Measurements from ENCODE around the gene GAB1. TPM values are rescaled to one million over a fixed set of nuclear protein-coding genes. Genes with fewer than 3 reads are reported as not detected.
A peak's percentile ranks its signal among the peaks of the same experiment; 100 is the strongest.

GAB1 gene
- polyA plus RNA-seq, 2 donors, result 7.8 to 10.0 TPM

GRCh38 chr4:143354990-143355389 lies 18.3 kb downstream of the GAB1 start:
- H3K9me3 ChIP-seq (ENCODE audit: control insufficient read depth in 2 of 2, insufficient read depth in 1 of 2, low read depth in 1 of 2, low read length in 1 of 2), result no peaks in the 10 kb centered on the region
- H3K4me1 ChIP-seq (ENCODE audit: control insufficient read depth in 2 of 2, insufficient read depth in 2 of 2, low read length in 1 of 2), result peaks cover 2 to 6% of the 10 kb centered on the region in 2 donors
- H3K27me3 ChIP-seq (ENCODE audit: control insufficient read depth in 1 of 2, insufficient read depth in 2 of 2, low read length in 2 of 2), result no peaks in the 10 kb centered on the region
- 57 to 63% methylated on average over 2 of the region's 2 CpGs for WGBS, 2 donors
- H3K36me3 ChIP-seq (ENCODE audit: control insufficient read depth in 2 of 2, insufficient read depth in 2 of 2, low read length in 1 of 2), result no peaks in the 10 kb centered on the region
- H3K27ac ChIP-seq (ENCODE audit: low read depth in 2 of 2, low read length in 1 of 2), result peak overlapping the region; percentile 23 to 75
- peak overlapping the region in 1 of 2 donors; percentile 37 for H3K4me3 ChIP-seq (ENCODE audit: low read depth in 1 of 2, low read length in 2 of 2)

GRCh38 chr4:143355540-143356217 lies 19.0 kb downstream of the GAB1 start:
- H3K4me1 ChIP-seq (ENCODE audit: control insufficient read depth in 2 of 2, insufficient read depth in 2 of 2, low read length in 1 of 2), result peaks cover 2 to 6% of the 10 kb centered on the region in 2 donors
- no peaks in the 10 kb centered on the region for H3K9me3 ChIP-seq (ENCODE audit: control insufficient read depth in 2 of 2, insufficient read depth in 1 of 2, low read depth in 1 of 2, low read length in 1 of 2)
- H3K27me3 ChIP-seq (ENCODE audit: control insufficient read depth in 1 of 2, insufficient read depth in 2 of 2, low read length in 2 of 2), result no peaks in the 10 kb centered on the region
- no peaks in the 10 kb centered on the region for H3K36me3 ChIP-seq (ENCODE audit: control insufficient read depth in 2 of 2, insufficient read depth in 2 of 2, low read length in 1 of 2)
- H3K27ac ChIP-seq (ENCODE audit: low read depth in 2 of 2, low read length in 1 of 2), result peak overlapping the region; percentile 51 to 75
- WGBS, 2 donors, result 44 to 58% methylated on average over 6 of the region's 6 CpGs
- peak overlapping the region in 1 of 2 donors; percentile 37 for H3K4me3 ChIP-seq (ENCODE audit: low read depth in 1 of 2, low read length in 2 of 2)

- Histone ChIP-seq H3K36me3 (ENCODE audit: control insufficient read depth in 2 of 2, insufficient read depth in 2 of 2, low read length in 1 of 2) (no peaks in the 10 kb centered on the region), H3K27ac (ENCODE audit: low read depth in 2 of 2, low read length in 1 of 2) (no peak overlapping the region), H3K27me3 (ENCODE audit: control insufficient read depth in 1 of 2, insufficient read depth in 2 of 2, low read length in 2 of 2) (no peaks in the 10 kb centered on the region), H3K9me3 (ENCODE audit: control insufficient read depth in 2 of 2, insufficient read depth in 1 of 2, low read depth in 1 of 2, low read length in 1 of 2) (no peaks in the 10 kb centered on the region), H3K4me3 (ENCODE audit: low read depth in 1 of 2, low read length in 2 of 2) (no peak overlapping the region), H3K4me1 (ENCODE audit: control insufficient read depth in 2 of 2, insufficient read depth in 2 of 2, low read length in 1 of 2) (peaks cover 0 to 2% of the 10 kb centered on the region in 2 donors)
- WGBS, 2 donors, result 24 to 31% methylated on average over 3 of the region's 3 CpGs
Measured at GRCh38 chr4:143356493-143356892, 19.8 kb downstream of the GAB1 start.

- 81 to 97% methylated on average over 1 of the region's 1 CpG for WGBS, 2 donors
- H3K36me3 ChIP-seq (ENCODE audit: control insufficient read depth in 2 of 2, insufficient read depth in 2 of 2, low read length in 1 of 2), result no peaks in the 10 kb centered on the region
- H3K27ac ChIP-seq (ENCODE audit: low read depth in 2 of 2, low read length in 1 of 2), result peak overlapping the region; percentile 30 to 37
- no peaks in the 10 kb centered on the region for H3K9me3 ChIP-seq (ENCODE audit: control insufficient read depth in 2 of 2, insufficient read depth in 1 of 2, low read depth in 1 of 2, low read length in 1 of 2)
- no peak overlapping the region for H3K4me3 ChIP-seq (ENCODE audit: low read depth in 1 of 2, low read length in 2 of 2)
- H3K4me1 ChIP-seq (ENCODE audit: control insufficient read depth in 2 of 2, insufficient read depth in 2 of 2, low read length in 1 of 2), result peaks cover 0 to 2% of the 10 kb centered on the region in 2 donors
- no peaks in the 10 kb centered on the region for H3K27me3 ChIP-seq (ENCODE audit: control insufficient read depth in 1 of 2, insufficient read depth in 2 of 2, low read length in 2 of 2)
Measured at GRCh38 chr4:143357161-143357845, 20.6 kb downstream of the GAB1 start.

- no peak overlapping the region for H3K4me3 ChIP-seq (ENCODE audit: low read depth in 1 of 2, low read length in 2 of 2)
- no peaks in the 10 kb centered on the region for H3K27me3 ChIP-seq (ENCODE audit: control insufficient read depth in 1 of 2, insufficient read depth in 2 of 2, low read length in 2 of 2)
- no peak overlapping the region for H3K27ac ChIP-seq (ENCODE audit: low read depth in 2 of 2, low read length in 1 of 2)
Measured at GRCh38 chr4:143358419-143358818, 21.7 kb downstream of the GAB1 start.

GRCh38 chr4:143358923-143359643 lies 22.4 kb downstream of the GAB1 start:
- WGBS, 2 donors, result 9 to 14% methylated on average over 6 of the region's 6 CpGs
- H3K4me3 ChIP-seq (ENCODE audit: low read depth in 1 of 2, low read length in 2 of 2), result no peak overlapping the region
- H3K27me3 ChIP-seq (ENCODE audit: control insufficient read depth in 1 of 2, insufficient read depth in 2 of 2, low read length in 2 of 2), result no peaks in the 10 kb centered on the region
- no peaks in the 10 kb centered on the region for H3K9me3 ChIP-seq (ENCODE audit: control insufficient read depth in 2 of 2, insufficient read depth in 1 of 2, low read depth in 1 of 2, low read length in 1 of 2)
- no peaks in the 10 kb centered on the region for H3K36me3 ChIP-seq (ENCODE audit: control insufficient read depth in 2 of 2, insufficient read depth in 2 of 2, low read length in 1 of 2)
- peaks cover 2 to 4% of the 10 kb centered on the region in 2 donors for H3K4me1 ChIP-seq (ENCODE audit: control insufficient read depth in 2 of 2, insufficient read depth in 2 of 2, low read length in 1 of 2)
- peak overlapping the region; percentile 66 to 67 for H3K27ac ChIP-seq (ENCODE audit: low read depth in 2 of 2, low read length in 1 of 2)

More at GRCh38 chr4:143358419-143358818, 21.7 kb downstream of the GAB1 start:
- no peaks in the 10 kb centered on the region for H3K9me3 ChIP-seq (ENCODE audit: control insufficient read depth in 2 of 2, insufficient read depth in 1 of 2, low read depth in 1 of 2, low read length in 1 of 2)
- H3K36me3 ChIP-seq (ENCODE audit: control insufficient read depth in 2 of 2, insufficient read depth in 2 of 2, low read length in 1 of 2), result no peaks in the 10 kb centered on the region
- peaks cover 0 to 2% of the 10 kb centered on the region in 2 donors for H3K4me1 ChIP-seq (ENCODE audit: control insufficient read depth in 2 of 2, insufficient read depth in 2 of 2, low read length in 1 of 2)
- 37 to 48% methylated on average over 3 of the region's 3 CpGs for WGBS, 2 donors

GRCh38 chr4:143359644-143360193 lies 23.0 kb downstream of the GAB1 start:
- Histone ChIP-seq H3K4me1 (ENCODE audit: control insufficient read depth in 2 of 2, insufficient read depth in 2 of 2, low read length in 1 of 2) (peaks cover 2 to 4% of the 10 kb centered on the region in 2 donors), H3K27me3 (ENCODE audit: control insufficient read depth in 1 of 2, insufficient read depth in 2 of 2, low read length in 2 of 2) (no peaks in the 10 kb centered on the region), H3K36me3 (ENCODE audit: control insufficient read depth in 2 of 2, insufficient read depth in 2 of 2, low read length in 1 of 2) (no peaks in the 10 kb centered on the region), H3K9me3 (ENCODE audit: control insufficient read depth in 2 of 2, insufficient read depth in 1 of 2, low read depth in 1 of 2, low read length in 1 of 2) (no peaks in the 10 kb centered on the region), H3K27ac (ENCODE audit: low read depth in 2 of 2, low read length in 1 of 2) (peak overlapping the region; percentile 66 to 67), H3K4me3 (ENCODE audit: low read depth in 1 of 2, low read length in 2 of 2) (no peak overlapping the region)
- 42 to 52% methylated on average over 1 of the region's 1 CpG for WGBS, 2 donors

- Histone ChIP-seq H3K27me3 (ENCODE audit: control insufficient read depth in 1 of 2, insufficient read depth in 2 of 2, low read length in 2 of 2) (no peaks in the 10 kb centered on the region), H3K9me3 (ENCODE audit: control insufficient read depth in 2 of 2, insufficient read depth in 1 of 2, low read depth in 1 of 2, low read length in 1 of 2) (no peaks in the 10 kb centered on the region), H3K36me3 (ENCODE audit: control insufficient read depth in 2 of 2, insufficient read depth in 2 of 2, low read length in 1 of 2) (no peaks in the 10 kb centered on the region), H3K4me3 (ENCODE audit: low read depth in 1 of 2, low read length in 2 of 2) (no peak overlapping the region), H3K4me1 (ENCODE audit: control insufficient read depth in 2 of 2, insufficient read depth in 2 of 2, low read length in 1 of 2) (peaks cover 2 to 4% of the 10 kb centered on the region in 2 donors), H3K27ac (ENCODE audit: low read depth in 2 of 2, low read length in 1 of 2) (no peak overlapping the region)
- 66% methylated on average over 1 of the region's 1 CpG for WGBS, 2 donors
Measured at GRCh38 chr4:143360838-143361625, 24.4 kb downstream of the GAB1 start.

Data from esophagus (tissue), 2 donors.